ENCODE data around the gene GTF3A.
"Not testable (repeated sequence)": the region's sequence is repeated elsewhere in the genome, so short reads cannot be mapped to it uniquely, and the experiment has no call there.

Gene GTF3A

DNA sequence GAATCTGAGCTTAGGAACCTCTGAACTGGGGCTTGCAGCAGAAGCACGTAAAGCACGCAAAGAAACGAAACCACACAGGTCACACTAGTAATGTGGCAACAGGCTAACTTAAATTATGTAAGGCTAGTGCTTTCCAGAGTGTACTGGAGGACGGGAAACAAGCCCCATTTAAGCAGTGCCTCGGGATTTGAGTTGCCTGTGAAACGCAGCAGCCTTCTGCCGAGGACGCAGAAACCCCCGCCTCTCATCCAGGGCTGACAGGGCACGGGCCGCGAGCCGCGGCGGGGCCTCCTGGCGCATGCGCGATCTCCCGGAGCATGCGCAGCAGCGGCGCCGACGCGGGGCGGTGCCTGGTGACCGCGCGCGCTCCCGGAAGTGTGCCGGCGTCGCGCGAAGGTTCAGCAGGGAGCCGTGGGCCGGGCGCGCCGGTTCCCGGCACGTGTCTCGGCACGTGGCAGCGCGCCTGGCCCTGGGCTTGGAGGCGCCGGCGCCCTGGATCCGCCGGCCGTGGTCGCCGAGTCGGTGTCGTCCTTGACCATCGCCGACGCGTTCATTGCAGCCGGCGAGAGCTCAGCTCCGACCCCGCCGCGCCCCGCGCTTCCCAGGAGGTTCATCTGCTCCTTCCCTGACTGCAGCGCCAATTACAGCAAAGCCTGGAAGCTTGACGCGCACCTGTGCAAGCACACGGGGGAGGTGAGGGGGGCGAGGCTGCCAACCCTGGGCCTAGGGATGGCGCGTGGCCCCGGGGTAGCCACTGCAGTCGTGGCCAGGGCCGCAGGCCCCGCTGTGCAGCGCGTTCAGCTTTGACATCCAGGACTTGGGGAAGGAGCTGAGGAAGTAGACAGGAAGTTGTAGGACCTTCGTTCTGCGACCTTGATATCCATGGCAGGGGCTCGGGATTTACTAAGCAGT, at the start of gene GTF3A:
GTF3A (plus strand) TSS at position 374 of the 912 bp plus-strand sequence.
- DNase-seq: peak; percentile 87 to 92

DNA sequence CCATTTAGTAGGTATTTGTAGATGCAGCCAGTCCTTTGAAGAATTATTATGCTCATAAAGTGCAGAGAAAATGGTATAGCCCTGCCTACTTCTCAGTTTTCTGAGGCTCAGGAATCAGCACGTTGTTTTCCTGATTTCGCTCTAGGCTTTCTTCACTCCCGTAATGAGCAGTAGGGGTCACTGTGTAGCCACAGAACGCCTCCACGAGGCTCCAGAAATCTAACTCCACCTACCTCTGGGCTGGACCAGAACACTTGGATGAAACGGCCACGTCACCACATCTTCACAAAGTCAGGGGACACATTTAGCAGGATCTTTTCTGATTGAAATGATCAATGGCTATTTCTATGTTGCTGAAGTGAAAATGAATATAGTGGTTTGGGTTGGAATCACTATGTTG, 49.8 kb upstream of the GTF3A start:
- DNase-seq: peak; percentile 60 to 66

DNA sequence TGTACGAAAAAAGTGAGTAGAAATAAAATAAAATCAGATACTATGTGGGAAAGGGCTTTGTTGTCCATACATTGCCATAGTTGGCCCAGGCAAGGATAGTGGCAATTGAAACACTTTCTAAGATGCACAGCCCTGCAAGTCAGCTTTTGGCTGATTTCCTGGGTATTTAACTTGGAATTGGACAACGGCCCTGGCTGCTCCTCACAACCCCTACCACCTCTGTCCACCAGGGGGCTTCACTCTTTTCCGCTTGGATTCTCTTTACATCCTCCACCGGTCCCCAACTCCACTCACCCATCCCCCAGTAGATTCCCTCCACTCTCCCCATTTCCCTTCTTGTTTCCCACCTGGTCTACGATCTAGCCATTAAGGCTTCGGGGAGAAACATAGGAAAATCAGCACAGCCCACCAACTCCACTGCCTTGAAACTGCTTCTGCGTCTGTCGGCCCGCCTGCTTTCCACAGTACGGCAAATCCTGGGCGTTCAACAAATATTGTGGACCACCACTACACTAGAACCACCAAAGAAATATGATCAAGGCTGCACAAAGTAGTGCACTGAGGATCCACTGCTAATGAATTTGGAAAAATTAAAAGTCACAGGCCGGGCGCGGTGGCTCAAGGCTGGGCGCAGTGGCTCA, 48.6 kb upstream of the GTF3A start:
- DNase-seq: peak; percentile 26 to 55

DNA sequence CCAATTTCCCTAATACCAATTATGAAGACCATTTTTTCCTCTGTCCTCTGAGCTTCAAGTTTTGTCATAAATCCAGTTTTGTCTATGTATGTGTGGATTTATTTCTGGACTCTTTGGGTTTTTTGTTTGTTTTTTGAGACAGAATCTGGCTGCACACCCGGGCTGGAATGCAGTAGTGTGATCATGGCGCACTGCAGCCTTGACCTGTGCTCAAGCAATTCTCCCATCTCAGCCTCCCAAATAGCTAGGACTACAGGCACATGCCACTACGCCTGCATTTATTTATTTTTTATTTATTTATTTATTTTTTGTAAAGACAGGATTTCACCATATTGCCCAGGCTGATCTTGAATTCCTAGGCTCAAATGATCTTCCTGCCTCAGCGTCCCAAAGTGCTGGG, 45.3 kb upstream of the GTF3A start:
- no peak for DNase-seq

DNA sequence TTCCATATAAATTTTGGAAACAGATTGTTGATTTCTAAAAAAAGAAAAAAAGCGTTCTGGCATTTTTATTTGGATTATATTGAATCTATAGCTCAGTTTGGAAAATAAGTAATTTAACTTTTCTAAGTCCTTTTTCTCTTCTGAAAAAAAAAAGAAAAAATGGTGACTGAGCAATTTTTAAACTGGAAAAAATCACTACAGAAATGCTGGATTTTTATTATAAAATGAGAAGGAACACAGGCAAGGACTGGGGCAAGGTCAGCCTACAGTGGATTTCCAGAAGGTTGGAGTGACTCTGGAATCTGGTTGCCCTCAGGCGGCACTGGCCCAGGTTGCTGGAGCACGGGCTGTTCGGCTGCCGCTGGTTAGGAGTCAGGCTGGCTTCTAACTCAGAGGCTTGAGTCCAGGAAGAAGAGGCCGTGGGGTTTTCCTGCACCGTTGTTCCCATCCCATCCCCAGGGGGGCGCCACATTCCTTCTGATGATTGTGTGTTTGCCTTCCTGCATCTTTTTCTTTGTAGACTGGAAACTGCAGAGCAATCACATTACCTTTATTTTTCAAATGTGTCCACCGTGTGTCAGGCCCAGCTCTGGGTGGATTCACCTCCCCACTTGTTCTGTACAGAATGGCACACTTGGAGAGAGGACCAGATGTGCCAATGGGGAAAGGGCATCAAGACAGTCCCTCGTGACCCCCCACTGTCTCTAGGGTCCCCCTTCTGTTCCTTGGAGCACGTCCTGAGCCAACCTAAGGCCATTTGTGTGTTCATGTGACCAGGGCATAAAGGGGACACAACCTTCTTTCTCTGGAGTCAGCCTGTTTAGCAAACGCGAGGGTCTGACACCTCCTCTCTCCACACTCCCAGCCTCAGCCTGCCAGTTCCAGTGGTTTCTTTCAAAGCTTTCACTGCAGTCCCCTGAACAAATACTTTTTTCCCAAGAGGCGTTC, 44.5 kb upstream of the GTF3A start:
- DNase-seq: peak; percentile 41 to 50

DNA sequence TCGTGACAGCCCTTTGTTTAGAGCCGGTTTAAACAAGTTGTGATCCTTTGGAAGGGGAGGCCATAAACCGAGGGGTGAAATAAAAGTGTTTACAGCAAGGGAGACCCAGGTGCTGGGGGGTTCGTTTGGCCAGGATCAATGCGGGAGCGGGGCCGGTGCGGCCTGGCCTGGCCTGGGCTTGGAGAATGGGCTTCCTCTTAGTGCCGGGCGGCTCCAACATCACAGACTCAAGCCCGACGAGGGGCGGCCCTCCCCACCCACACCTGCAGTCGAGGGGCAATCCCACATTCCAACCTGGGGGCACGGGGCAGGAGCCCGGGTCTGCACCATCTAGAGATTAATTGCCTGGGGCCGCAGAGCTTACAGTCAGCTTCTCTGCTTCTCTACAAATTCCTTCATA, 42.8 kb upstream of the GTF3A start:
- no peak for DNase-seq

DNA sequence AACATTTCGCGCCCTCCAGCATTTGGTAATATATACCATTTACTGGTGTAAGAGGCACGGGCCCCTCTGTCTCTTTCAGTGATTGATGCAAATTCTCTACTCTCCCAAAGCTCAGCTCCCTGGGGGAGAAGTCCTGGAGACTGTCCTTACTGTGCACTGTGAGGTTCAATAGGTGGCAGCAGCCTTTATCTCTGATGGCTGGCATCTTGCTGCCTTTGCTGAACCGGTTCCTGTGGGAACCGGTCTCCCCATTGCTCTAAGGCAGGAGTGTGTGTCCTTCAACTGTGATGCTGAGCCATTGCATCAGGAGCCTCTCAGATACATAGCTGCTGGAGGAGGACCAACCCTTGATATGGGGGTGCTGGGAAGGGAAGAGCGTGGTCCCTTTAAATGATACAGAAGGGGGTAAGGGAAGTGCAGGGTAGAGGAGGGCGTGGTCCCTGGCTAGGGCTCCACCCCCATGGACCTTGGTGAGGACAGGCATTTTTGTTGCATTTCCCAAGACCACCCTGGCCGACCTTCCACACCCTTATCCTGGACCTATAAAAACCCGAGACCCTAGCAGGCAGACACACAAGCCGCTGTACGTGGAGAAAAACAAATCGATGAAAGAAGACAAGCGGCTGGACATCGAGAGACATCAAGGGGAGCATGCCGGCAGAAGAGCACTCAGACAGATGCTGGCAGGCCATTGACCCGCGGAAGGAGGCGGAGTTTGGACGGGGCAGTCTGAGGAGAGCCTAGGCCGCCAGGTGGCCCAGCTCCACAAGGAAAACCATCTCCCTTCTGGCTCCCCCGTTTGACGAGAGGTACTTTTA, 41.1 kb upstream of the GTF3A start:
- DNase-seq: no peak

DNA sequence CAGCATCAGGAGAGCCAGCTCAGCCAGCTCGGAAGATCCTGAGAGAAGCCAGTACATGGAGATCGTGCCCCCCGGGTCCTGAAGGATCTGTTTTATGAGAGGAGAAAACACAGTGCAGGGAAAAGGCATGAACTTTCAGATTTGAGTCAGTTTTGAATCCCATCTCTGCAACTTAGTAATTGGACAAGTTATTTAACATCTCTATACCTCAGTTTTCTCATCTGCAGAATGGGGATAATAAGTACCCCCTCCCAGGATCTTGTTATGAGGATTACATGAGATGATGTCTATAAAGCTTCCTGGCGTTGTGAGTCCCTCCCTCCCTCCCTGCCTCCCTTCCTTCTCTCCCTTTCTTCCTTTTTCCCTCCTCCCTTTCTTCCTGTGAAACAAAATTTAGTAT, 40.1 kb upstream of the GTF3A start:
- no peak for DNase-seq

DNA sequence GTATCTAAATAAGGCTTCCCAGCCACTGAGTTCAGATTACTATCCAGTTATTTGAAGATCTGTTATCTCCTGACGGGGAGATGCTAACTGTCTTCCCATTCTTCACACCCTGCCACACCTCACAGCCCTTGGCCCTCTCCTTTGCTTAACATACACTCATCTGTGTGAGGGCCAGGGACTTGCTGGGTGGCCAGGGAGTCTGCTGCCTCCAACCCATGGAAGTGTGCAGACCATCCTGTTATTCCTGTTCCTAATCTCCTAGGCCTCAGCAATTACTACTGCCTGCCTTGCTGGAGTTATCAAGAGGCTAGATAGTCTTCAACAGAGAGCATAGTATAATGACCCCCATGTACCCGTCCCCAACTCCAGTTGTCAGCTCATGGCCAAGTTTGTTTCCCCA, 36.2 kb upstream of the GTF3A start:
- no peak for DNase-seq

DNA sequence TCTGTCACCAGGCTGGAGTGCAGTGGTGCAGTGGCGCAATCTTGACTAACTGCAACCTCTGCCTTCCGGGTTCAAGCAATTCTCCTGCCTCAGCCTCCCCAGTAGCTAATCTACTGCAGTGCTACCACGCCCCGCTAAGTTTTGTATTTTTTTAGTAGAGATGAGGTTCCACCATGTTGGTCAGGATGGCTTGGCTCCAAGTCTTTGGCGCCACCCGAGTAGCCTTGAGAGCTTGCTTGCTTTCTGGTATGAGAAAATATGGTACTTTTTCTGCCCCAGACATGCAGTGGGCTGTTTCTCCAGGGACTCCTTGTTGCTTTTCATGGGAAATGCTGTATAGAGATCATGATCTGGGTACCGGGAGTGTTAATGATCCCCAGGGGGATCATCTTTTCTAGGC, 34.5 kb upstream of the GTF3A start:
- no peak for DNase-seq

DNA sequence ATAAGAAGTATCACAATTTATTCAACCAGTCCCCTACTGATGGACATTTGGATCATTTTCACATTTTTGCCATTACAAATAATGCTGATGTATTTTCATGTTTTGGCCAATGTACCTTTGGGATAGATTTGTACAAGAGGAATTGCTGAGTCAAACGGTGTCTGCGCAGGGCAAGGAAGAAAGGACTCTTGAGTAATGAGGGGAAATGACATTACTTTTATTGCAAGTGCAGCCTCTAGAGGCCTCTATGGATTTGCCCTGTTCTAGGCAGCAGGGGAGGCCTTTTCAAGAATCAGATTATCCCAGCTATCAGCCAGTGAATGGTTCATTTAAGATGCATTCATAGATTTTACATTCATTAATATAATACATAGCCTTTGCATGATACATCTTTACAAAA, 32.9 kb upstream of the GTF3A start:
- no peak for DNase-seq

DNA sequence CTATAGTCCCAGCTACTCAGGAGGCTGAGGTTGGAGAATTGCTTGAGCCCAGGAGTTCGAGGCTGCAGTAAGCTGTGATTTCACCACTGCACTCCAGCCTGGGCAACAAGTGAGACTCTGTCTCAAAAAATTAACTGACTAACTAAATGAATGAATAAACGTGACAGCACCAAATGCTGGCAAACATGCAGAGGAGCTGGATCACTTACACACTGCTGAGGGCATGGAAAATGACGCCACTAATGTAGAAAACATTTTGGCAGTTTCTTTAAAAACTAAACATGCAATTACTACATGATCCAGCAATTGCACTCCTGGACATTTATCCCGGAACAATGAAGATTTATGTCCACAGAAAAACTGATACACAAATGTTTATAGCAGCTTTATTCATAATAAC, 31.3 kb upstream of the GTF3A start:
- no peak for DNase-seq

DNA sequence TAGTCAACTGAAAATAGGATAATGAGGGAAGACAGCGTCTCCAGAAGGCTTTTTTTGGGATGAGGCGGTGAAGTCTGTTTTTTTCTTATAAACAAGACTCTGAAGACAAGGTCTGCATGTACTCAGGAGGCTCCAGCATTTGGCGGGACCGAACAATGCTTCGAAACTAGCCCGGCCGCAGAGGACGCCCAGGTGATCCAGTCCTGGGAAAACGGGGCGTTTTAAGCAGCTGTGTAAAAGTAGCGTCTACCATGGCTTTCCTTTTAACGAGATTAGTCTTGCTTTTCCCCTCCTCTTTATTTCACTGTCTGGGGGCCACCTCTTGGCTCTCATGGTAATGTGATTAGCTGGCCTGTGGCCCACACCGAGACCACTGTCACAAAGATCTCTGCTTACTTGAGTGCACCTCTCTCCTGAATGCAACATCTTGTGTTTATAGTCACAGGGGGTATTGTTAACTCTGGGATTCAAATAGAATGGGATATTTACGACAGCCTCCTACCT, 29.4 kb upstream of the GTF3A start:
- DNase-seq: no peak

DNA sequence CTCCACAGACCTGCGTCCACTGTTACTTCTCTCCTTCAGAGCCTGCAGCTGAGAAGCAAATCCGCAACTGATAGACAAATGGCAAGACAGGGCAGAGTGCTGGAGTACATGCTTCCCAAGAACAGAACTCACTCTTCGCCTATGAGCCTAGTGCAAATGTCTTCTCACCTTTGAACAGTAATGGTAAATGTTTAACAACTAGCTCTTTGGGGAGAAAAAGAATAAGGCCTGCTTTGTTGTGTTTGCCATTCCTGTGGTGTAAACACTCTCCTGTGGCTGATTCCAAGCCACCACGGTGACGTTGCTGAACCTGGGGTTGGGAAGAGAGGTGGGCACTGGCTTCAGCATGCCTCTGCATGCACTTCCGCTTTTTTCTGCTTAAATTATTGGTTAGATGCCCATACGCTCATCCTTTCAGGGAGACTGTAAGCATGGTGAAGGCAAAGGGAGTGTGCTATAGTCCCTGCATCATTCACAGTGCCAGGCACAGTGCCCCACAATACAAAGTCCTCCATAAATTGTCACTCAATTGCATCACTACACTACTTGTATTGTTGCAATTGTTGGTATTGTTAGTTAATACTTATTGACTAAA, 28.1 kb upstream of the GTF3A start:
- no peak for DNase-seq

DNA sequence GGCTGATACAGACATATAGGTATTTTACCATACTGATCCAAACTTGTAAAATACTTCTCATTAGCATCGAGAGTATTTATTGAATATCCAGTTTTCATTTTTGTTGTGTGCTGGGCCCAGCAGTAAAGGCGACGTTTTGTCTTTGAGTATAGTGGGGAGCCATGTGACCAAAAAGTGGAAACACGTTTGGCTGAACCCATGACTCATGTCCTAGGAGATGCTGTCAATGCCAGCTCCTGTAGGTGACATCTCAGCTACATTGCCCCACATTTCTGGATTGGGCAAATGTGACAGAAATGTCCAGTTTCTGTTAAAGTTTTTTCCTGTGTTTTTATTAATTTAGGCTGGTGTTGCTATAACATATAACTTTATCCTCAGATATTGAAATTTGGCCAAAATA, 26.1 kb upstream of the GTF3A start:
- DNase-seq: no peak

DNA sequence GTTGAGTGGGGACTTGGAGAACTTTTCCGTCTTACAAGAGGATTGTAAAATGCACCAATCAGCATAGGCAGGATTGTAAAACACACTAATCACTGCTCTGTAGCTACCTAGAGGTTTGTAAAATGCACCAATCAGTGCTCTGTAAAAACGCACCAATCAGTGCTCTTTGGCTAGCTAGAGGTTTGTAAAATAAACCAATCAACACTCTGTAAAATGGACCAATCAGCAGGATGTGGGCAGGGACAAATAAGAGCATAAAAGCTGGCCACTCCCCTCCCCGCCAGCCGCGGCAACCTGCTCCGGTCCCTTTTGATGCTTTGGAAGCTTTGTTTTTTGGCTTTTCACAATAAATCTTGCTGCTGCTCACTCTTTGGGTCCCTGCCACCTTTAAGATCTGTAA, 24.0 kb upstream of the GTF3A start:
- DNase-seq: not testable (repeated sequence)

DNA sequence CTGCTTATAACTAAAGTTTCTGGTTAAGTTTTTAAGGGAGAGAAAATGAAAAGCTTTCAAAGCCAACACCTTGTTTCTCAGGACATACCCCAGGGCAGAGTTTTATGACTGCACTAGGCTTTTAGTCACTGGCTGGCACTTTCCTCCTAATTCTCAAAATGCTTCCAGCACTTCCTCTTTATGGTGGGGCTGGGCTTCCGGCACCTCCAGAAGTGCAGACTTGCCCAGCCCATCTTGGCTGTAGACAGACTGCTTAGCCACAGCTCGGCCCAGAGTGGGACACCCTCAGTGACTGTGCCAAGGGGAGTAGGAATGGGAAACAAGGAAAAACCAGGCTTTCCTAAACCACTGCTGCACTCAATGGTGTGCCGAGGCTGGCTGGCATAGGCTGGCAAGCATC, 23.2 kb upstream of the GTF3A start:
- DNase-seq: peak in 1 of 2 donors; percentile 37

DNA sequence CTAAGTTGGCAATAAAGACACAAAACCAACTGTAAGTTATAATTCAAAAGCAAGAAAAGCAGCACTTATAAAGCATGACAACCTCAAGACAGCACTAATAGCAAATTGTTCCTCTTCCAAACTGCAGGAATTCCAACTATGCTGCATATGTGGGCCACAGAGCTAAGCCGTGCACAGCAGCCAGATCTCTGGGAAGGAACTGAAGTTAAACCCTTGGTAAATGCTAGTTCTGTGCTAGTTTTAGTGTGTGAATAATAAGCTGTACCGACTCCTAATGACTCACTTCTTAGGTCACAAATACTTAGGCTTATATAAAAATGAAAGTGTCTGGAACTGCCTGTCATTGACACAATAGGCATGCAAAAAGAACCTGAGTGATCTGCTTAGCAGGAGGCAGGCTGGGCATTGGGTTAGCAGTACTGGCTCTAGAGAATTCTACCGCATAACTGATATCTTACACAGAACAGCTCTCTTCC, 21.2 kb upstream of the GTF3A start:
- DNase-seq: no peak

DNA sequence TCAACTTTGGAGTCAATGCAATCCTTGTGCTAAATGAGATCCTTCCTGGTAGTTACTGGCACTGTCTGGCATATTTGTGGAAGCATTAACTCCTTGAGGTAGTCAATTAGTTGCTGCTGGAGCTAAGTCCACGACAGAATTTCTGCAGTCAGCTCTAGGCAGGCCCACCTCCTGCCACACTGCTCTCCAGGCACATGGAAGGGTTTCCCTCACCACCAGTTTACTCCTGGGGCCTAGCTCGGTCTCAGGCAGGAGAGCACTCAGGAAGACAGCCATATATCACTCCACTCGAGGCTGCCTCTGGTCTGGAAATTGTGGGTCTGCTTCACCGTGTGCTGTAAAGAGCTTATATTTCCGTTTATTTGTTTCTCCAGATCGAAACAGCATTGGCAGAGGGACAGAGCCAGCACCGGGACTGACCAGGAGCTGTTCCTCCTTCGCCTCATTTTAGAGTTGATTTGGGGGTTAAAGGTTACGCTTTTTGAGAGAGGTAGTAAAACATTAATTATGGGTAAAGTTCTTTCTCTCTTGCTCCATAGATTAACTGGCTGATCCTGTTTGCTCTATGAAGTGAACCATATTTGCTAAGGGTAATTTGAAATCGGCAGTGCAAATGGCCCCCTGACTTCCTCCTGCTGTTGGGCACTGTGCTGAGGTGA, 20.6 kb upstream of the GTF3A start:
- no peak for DNase-seq

DNA sequence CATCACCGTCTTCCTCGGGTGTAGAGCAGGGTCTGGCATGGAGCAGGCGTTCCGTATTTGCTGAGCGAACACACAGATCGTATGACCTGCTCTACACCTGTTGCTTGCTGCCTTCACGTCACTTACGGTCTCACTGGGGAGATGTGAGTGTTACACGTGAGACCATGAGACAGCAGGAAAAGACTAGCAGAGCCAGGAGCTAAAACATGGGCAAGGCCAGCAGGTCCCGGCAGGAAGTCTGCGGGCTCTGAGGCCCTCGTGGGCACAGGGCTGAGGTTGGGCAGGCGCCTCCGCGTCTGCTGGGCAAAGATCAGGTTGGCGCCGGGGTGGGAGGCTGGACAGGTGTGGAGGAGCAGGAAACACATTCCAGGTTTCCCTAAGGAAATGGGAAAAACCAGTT, 19.7 kb upstream of the GTF3A start:
- DNase-seq: no peak

DNA sequence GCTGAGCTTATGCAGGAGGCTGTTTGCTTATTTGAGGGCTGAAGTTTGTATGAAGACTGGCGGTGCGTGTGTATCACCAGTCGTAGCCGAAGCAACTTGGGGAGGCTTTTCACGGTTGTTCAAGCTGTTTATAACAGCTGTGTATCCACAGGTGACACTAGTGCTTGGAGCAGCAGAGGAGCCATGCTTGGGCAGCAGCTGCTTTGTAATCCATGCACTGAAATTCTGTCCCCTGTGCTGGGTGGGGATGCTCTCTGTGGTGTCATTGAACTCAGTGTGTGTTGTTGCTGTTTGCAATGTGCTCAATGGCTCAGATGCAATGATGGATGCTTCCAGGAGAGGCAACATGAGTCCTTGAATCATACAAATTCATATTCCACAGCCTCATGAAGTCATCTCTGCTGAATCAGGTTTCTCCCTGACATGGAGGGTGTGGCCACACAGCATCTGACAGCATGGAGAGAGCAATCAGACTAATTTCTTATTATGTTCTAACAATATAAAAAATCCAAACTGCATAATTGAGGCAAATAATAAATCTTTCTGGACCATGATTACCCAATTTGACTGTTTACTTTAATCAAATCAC, 18.8 kb upstream of the GTF3A start:
- no peak for DNase-seq
